GM23338 (cell line): ENCODE measurements around the gene GCC1. TPM values are rescaled to one million over a fixed set of nuclear protein-coding genes. Genes with fewer than 3 reads are reported as not detected.

Source experiments
- polyA plus RNA-seq: library from polyadenylated mRNA; unstranded; fragments of >200 nt; fragmentation: Nextera tagmentation; extraction: Ambion mirVana; gene quantifications from 2 replicates; pipeline ENCODE4 v1.2.1, GENCODE V29; 2016
- total RNA-seq: library from RNA; depleted of rRNA; stranded (reverse); fragments of >200 nt; shearing (Covaris generic); gene quantifications from 2 replicates; pipeline ENCODE4 v1.2.3, GENCODE V29; 2014; rRNA removed

The GCC1 gene
- total and polyA plus RNA-seq, 2 experiments from 2014 or later: 3.2 to 17.6 TPM

Other genes starting within 250 kb of the GCC1 start
- gene ZNF800, start 192.9 kb downstream of the GCC1 start, total RNA-seq: 5.4 and 7.5 TPM in 2 replicates
- 7.1 and 8.3 TPM in 2 replicates for gene ZNF800, start 192.9 kb downstream of the GCC1 start, polyA plus RNA-seq
- gene ARF5, start 2.8 kb upstream of the GCC1 start, total RNA-seq: 196 TPM in 2 replicates
- gene ARF5, start 2.8 kb upstream of the GCC1 start, polyA plus RNA-seq: 201 and 206 TPM in 2 replicates
- gene FSCN3, start 8.1 kb upstream of the GCC1 start, total RNA-seq: 0.31 and 3.5 TPM in 2 replicates
- gene FSCN3, start 8.1 kb upstream of the GCC1 start, polyA plus RNA-seq: 0.87 TPM in 1 of 2 replicates, not detected in the other
- gene PAX4, start 32.5 kb upstream of the GCC1 start, total RNA-seq: not detected in 2 replicates
- not detected in 2 replicates for gene PAX4, start 32.5 kb upstream of the GCC1 start, polyA plus RNA-seq
- gene SND1, start 66.6 kb upstream of the GCC1 start, total RNA-seq: 236 and 254 TPM in 2 replicates
- gene SND1, start 66.6 kb upstream of the GCC1 start, polyA plus RNA-seq: 107 and 112 TPM in 2 replicates